NCI-H2196 (cell line): Measurements from ENCODE around the gene TAC3.
A peak's percentile ranks its signal among the peaks of the same experiment; 100 is the strongest.
"Not testable (repeated sequence)": the region's sequence is repeated elsewhere in the genome, so short reads cannot be mapped to it uniquely, and the experiment has no call there.

ENCODE experiments used
- DNase-seq: peaks from one replicate; lab custom pipeline; 2025; ENCODE audit not compliant: unreplicated experiment; lab: John Stamatoyannopoulos, UW

TAC3 gene

DNA sequence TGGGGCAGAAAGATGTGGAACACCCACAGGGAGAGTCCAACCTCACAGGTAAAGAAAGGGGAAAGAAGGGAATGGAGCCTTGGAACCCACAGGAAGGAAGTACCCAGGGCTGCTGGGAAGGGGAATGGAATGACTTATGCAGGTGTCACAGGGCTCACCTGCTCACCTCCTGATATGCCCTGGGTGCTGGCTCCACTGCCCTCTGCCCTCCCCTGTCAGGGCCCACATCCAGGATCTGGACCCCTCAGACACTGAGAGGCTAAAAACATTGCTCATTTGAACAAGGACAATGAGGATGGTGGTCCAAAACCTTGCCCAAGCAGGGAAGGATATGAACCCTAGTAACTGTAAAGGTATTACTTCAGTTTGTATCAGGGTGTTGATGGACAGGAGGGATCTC is 29.3 kb downstream of the TAC3 start:
- DNase-seq = no peak

DNA sequence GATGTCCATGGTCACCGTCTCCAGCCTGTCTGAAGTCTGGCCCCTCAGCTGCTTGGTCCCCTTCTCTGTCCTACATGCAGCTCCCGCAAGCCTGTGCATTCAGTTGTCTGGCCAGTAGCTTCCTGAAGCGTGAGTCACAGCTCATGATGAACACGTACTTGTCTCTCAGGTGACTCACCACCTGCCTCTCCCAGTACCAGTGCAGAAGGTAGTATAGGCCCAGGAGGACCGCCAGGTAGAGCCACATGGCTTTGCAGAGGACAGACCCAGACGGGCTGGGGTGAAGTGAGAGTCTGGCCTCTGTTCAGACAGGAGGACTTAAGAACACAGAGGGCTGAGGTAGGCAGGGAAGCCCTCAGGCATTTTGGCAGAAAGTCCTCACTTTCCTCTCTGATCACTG is 30.6 kb downstream of the TAC3 start:
- peak; percentile 60 for DNase-seq

DNA sequence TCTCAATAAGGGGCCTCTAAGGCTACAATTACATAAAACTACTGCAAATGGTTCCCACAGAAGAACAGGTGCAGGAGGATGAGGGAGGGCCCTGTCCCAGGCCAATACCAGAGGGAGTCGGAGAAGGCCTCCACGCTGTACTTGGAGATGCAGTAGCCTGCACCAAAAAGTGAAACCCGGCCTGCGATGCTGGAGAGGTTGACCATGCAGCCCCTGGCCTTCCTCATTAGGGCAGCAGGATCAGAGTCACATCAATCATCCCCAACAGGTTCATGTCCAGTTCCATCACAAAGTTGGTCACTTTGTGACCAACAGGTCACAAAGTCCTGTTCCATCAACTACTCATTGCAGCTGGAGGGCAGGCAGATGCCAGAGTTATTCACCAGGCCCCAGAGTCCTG is 32.9 kb downstream of the TAC3 start:
- DNase-seq = no peak

DNA sequence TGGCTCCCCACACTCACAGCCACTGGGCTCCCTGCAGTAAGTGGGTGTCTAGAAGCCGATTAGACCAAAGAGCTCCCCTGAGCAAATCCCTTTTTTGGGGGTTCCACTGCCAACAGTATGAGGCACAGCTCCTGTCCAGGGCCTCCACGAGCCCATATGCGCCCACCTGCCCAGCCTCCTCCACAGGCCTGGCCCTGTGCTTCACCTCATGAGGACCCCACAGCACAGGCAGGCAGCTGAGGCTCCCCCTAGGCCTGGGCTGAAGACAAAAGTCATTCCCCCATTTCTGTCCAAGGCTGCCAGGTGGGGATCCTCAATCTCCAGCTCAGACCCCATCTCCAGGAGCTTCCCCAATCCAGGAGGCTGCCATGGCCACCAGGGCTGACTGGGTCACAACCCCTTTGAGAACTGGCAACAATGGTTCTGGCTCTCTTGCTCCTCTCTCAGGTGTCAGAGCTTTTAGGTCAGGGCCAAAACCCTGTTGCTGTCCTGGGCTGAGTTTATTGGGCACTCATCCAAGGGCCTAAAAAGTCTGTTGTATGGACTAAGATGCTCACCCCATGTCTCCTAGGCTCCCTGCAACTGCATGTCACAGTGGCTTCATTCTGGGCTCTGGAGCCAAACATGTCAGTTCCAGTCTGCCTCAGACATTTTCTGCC is 33.6 kb downstream of the TAC3 start:
- not testable (repeated sequence) for DNase-seq

DNA sequence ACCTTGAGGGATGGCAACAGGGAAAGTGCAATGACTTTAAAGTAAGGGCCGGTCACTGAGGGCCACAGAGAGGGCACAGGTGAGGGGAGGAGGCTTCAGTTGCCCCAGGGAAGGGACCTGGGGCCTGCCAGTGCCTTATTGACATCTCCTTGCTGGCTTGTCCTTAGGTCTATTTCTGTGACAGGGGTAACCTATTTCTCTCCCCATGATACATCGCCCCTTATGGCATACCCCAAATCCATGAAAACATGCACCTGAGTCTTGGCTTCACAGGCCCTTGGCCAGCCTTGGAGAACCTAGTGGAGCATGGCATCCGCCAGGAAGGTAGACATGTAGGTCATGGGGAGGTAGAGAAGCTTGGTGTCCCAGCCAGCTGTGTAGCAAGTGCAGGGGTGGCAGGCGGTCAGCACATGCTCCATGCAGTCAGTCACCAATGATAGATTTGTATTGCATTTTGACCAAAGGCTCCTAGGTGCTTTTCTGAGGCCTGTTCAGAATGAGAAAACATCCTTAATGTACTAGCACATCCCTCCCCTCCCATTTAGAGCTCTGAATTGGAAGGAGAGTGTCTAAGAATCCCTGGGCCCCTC is 35.3 kb downstream of the TAC3 start:
- no peak for DNase-seq

DNA sequence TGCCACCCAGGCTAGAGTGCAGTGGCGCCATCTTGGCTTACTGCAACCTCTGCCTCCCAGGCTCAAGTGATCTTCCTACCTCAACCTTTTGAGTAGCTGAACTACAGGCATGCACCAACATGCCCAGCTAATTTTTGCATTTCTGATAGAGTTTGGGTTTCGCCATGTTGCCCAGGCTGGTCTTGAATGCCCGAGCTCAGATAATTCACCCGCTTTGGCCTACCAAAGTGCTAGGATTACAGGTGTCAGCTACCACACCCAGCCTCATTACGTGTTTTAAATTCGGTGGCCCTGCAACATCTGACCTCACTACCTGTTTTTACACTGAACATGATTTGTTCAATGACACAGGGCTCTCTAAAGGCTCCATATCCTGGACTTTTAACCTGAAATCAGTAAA is 36.1 kb downstream of the TAC3 start:
- no peak for DNase-seq

DNA sequence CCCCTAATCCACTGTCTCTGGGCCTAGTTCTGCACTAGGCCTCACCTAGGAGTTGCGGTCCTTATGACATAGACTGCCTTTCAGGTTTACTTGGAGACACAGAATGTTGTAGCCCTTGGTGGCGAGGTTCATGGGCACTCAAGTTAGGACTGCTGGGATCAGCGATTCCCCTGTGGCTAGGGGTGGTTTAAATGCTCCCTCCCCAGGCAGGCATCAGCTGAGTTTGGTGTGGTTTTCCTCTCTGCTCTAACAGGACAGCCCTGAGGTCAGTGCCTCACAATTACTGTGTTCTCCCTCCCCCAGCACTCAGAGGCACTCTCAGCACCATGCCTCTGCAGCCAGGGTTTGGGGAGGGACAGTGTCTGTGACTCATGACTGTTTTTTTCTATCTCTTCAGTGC is 36.7 kb downstream of the TAC3 start:
- no peak for DNase-seq

DNA sequence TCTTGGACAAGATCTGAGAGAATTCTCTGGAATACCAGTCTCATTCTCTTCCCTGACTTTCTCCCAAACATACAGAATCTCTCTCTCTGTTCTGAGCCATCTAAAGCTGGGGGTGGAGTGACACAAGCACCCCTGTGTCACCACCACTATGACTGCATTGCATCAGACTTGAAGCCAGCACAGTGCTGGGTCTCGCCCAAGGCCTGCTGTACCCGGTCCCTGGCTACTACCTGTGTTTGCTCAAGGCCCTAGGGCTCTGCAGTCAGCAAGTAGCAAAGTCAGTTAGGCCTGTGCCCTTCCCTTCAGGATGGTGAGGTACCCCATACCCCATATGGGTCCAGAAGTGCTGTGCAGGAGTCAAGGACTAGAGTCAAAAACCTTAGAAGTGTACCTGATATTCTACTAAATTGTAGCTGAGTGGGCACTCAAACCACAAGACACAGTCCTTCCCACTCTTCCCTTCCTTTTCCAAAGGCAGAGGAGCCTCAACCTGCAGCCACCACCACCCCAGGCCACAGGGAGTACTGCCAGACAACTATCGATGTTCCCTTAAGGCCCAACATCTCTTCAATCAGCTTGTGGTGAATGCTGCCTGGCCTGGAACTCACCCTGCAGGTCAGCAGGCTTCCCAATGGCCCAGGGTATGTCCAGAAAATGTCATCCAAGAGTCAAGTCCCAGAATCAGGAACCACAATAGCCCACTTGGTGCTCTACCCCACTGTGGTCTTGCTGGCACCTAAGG is 37.8 kb downstream of the TAC3 start:
- DNase-seq = no peak

DNA sequence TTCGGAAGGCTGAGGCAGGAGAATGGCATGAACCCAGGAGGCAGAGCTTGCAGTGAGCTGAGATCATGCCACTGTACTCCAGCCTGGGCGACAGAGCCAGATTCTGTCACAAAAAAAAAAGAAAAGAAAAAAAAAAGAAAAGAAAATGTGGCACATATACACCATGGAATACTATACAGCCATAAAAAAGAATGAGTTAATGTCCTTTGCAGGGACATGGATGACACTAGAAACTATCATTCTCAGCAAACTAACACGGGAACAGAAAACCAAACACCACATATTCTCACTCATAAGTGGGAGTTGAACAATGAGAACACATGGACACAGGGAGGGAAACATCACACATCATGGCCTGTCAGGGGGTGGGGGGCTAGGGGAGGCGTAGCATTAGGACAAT is 39.0 kb downstream of the TAC3 start:
- DNase-seq = not testable (repeated sequence)

DNA sequence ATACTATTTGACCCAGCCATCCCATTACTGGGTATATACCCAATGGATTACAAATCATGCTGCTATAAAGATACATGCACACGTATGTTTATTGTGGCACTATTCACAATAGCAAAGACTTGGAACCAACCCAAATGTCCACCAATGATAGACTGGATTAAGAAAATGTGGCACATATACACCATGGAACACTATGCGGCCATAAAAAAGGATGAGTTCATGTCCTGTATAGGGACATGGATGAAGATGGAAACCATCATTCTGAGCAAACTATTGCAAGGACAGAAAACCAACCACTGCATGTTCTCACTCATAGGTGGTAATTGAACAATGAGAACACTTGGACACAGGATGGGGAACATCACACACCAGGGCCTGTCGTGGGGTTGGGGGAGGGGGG is 42.1 kb downstream of the TAC3 start:
- not testable (repeated sequence) for DNase-seq

DNA sequence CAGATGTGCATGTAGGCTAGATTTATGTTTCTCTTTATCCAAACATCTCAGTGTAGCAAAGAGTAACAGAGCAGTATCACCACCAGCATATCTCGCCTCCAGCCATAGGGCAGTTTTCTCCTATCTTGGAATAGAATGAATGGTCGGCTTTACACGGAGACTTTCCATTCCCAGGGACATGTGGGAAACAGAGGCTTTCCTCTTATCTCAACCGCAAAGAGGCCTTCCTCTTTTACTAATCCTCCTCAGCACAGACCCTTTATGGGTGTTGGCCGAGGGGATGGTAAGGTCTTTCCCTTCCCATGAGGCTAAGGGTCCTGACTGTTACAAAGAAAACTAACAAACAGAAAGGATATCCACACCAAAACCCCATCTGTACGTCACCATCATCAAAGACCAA is 47.4 kb downstream of the TAC3 start:
- DNase-seq = not testable (repeated sequence)

DNA sequence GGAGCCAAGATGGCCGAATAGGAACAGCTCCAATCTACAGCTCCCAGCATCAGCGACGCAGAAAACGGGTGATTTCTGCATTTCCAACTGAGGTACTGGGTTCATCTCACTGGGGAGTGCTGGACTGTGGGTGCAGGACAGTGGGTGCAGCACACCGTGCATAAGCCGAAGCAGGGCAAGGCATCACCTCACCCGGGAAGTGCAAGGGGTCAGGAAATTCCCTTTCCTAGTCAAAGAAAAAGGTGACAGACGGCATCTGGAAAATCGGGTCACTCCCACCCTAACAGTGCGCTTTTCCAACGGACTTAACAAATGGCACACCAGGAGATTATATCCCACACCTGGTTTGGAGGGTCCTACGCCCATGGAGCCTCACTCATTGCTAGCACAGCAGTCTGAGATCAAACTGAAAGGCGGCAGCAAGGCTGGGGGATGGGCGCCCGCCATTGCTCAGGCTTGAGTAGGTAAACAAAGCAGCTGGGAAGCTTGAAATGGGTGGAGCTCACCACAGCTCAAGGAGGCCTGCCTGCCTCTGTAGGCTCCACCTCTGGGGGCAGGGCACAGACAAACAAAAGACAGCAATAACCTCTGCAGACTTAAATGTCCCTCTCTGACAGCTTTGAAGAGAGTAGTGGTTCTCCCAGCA is 50.2 kb downstream of the TAC3 start:
- DNase-seq = not testable (repeated sequence)

DNA sequence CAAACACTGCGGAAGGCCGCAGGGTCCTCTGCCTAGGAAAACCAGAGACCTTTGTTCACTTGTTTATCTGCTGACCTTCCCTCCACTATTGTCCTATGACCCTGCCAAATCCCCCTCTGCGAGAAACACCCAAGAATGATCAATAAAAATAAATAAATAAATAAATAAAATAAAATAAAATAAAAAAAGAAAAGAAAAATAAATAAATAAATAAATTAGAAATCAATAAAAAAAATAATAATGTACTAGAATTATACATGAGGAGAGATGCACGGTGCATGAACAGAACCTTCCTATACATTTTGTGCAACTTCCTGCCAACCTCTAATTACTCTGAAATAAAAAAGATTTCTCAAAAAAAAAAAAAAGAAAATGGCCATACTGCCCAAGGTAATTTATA is 51.2 kb downstream of the TAC3 start:
- not testable (repeated sequence) for DNase-seq

DNA sequence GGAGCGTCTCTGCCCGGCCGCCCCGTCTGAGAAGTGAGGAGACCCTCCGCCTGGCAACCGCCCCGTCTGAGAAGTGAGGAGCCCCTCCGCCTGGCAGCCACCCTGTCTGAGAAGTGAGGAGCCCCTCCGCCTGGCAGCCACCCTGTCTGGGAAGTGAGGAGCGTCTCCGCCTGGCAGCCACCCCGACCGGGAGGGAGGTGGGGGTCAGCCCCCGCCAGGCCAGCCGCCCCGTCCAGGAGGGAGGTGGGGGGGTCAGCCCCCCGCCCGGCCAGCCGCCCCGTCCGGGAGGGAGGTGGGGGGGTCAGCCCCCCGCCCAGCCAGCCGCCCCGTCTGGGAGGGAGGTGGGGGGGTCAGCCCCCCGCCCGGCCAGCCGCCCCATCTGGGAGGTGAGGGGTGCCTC is 52.8 kb downstream of the TAC3 start:
- not testable (repeated sequence) for DNase-seq

DNA sequence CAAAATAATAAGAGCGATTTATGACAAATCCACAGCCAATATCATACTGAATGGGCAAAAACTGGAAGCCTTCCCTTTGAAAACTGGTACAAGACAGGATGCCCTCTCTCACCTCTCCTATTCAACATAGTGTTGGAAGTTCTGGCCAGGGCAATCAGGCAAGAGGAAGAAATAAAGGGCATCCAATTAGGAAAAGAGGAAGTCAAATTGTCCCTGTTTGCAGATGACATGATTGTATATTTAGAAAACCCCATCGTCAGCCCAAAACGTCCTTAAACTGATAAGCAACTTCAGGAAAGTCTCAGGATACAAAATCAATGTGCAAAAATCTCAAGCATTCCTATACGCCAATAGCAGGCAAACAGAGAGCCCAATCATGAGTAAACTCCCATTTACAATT is 54.1 kb downstream of the TAC3 start:
- not testable (repeated sequence) for DNase-seq
